ENCODE measurements around the gene SCRN1. TPM values are rescaled to one million over a fixed set of nuclear protein-coding genes. Genes with fewer than 3 reads are reported as not detected.

SCRN1 gene
- total RNA-seq, 4 donors from 2014 or later, result 18.8 to 37.4 (median 32.4) TPM

DNA sequence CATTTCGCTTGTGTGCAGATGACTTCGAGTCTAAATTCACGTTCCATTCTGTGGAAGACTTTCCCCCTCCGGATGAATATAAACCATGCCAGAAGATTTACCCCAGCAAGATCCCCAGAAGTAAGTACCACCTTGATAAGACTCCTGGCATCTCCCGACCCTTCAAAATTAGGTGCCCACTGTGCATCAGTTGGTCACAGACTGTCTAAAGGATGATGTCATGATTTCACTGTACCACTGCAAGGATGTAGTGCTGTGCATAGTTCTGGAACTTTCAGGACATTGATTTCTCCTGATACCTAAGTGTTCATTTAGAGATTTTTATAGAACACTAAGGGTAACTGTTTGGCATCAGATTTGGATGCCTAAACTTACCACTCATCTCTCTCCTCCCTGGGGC, 100.3 kb downstream of the SCRN1 start:
- TF ChIP-seq CTCF (IDR thresholded peaks at IDR 0.05; ENCODE audit: low read depth), result no peak

DNA sequence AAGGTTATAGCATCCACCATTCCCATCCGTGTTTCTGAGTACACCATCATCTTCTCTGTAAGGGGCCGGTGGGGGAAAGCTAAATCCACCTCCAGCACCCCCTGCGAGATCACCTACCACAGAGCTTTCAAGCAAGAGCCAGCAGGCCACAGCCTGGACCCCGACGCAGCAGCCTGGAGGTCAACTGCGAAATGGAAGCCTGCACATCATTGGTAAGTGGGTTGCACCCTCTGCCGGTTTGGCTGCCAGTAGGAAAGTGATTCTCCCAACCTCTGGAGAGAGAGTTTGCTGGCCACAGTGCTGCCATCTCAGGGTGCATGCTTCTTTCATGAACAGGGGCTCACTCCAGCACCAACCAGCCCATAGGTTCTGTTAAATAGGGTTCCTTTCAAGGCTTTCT, 101.6 kb downstream of the SCRN1 start:
- TF ChIP-seq CTCF (IDR thresholded peaks at IDR 0.05; ENCODE audit: low read depth), result no peak

GRCh38 chr7:29886827-29887226, 102.8 kb downstream of the SCRN1 start:
- TF ChIP-seq CTCF (IDR thresholded peaks at IDR 0.05; ENCODE audit: low read depth), result no peak

DNA sequence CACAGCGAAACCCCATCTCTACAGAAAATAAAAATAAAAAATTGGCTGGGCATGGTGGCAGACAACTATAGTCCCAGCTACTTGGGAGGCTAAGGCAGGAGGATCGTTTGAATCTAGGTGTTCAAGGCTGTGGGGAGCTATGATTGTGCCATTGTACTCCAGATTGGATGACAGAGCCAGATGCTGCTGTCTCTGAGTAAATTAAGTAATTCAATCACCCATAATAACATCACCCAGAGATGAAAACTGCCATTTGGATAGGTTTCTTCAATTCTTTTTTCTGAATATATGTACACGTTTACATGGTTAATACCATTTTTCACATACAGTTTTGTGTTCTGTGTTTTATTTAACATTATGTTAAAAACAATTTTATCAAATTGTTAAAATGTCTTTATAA, 104.0 kb downstream of the SCRN1 start:
- TF ChIP-seq CTCF (IDR thresholded peaks at IDR 0.05; ENCODE audit: low read depth), result no peak

- TF ChIP-seq CTCF (IDR thresholded peaks at IDR 0.05; ENCODE audit: low read depth), result no peak
These were observed 105.0 kb downstream of the SCRN1 start for GRCh38 chr7:29884399-29885272.

GRCh38 chr7:29883462-29884398, 105.9 kb downstream of the SCRN1 start:
- no peak for TF ChIP-seq CTCF (IDR thresholded peaks at IDR 0.05; ENCODE audit: low read depth)

DNA sequence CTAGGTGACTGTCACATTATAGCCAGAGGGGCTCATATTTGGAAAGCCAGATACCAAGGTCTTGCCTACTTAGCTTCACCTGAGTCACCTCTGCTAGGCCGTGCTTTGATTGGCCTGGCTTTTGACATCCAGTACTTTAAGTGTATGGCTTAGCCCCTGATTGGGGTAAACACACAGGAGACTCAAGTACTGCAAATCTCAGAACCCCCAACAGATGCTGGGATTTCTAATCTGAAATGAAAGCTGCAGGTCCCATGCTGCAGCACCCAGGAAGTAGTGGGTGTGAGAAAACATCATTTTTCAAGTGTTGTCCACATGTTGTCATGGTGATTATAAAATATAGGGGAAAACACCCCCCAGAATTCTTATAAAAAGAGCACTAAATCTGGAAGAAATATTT, 107.1 kb downstream of the SCRN1 start:
- TF ChIP-seq CTCF (IDR thresholded peaks at IDR 0.05; ENCODE audit: low read depth), result no peak

Measured in subcutaneous adipose tissue (tissue), 4 donors.